SKM-1 treated with dmso at 0.1 percent for 144 hours (cell line): Measurements from ENCODE around the gene HABP4.

Experiments used
- DNase-seq: peaks from one replicate; lab custom pipeline; 2025; ENCODE audit not compliant: unreplicated experiment; lab: John Stamatoyannopoulos, UW

Gene HABP4

GRCh38 chr9:96515621-96516470, 65.9 kb downstream of the HABP4 start:
- no peak for DNase-seq

GRCh38 chr9:96519095-96519494, 69.1 kb downstream of the HABP4 start:
- no peak for DNase-seq

- no peak for DNase-seq
Observed at GRCh38 chr9:96519787-96520186, 69.8 kb downstream of the HABP4 start.

- DNase-seq: peak; percentile 7
Observed at GRCh38 chr9:96522366-96522765, 72.4 kb downstream of the HABP4 start.

GRCh38 chr9:96523374-96523773, 73.4 kb downstream of the HABP4 start:
- DNase-seq: no peak

- DNase-seq: no peak
Observed at GRCh38 chr9:96524045-96524444, 74.1 kb downstream of the HABP4 start.

- DNase-seq: no peak
Observed at GRCh38 chr9:96524764-96525163, 74.8 kb downstream of the HABP4 start.

GRCh38 chr9:96532173-96532572, 82.2 kb downstream of the HABP4 start:
- DNase-seq: no peak

GRCh38 chr9:96540106-96540505, 90.1 kb downstream of the HABP4 start:
- no peak for DNase-seq
